ENCODE data around the gene PTPRE.

DNA sequence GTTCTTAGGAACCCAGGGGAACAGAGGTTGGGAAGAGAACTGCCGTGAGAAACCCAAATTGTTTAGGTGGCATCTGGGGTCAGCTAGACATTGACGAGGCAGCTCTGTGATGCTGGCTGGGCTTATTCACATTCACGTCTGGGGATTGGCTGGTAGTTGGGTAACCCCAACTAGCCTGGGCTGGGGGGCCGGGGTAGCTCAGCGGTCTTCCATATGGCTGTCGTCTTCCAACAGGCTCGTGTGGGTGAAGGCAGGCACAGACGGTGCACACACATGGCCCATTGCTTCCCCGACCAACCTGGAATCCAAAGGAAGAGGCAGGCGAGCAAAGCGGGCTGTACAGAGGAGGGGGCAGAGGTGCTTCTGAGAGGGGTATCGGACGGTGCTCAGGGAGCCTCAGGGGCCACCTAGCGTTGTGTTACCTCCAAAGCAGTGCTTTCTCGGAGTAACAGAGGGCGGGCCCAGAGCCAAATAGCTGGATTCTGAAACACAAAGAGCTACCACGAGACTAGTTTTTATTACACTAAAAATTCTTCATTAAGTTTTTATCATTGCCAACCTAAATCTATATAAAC, 184.8 kb downstream of the PTPRE start:
- TF ChIP-seq, protein P1, sequence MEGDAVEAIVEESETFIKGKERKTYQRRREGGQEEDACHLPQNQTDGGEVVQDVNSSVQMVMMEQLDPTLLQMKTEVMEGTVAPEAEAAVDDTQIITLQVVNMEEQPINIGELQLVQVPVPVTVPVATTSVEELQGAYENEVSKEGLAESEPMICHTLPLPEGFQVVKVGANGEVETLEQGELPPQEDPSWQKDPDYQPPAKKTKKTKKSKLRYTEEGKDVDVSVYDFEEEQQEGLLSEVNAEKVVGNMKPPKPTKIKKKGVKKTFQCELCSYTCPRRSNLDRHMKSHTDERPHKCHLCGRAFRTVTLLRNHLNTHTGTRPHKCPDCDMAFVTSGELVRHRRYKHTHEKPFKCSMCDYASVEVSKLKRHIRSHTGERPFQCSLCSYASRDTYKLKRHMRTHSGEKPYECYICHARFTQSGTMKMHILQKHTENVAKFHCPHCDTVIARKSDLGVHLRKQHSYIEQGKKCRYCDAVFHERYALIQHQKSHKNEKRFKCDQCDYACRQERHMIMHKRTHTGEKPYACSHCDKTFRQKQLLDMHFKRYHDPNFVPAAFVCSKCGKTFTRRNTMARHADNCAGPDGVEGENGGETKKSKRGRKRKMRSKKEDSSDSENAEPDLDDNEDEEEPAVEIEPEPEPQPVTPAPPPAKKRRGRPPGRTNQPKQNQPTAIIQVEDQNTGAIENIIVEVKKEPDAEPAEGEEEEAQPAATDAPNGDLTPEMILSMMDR (IDR thresholded peaks at IDR 0.05) = no peak
- no peak for TF ChIP-seq POLR2A (IDR thresholded peaks at IDR 0.05)

Data from right lobe of liver (tissue), 4 donors.